GM12878 (cell line): ENCODE data around the gene XIAP. TPM values are rescaled to one million over a fixed set of nuclear protein-coding genes. Genes with fewer than 3 reads are reported as not detected.
A peak's percentile ranks its signal among the peaks of the same experiment; 100 is the strongest.

Experiments used
- FOXK2 ChIP-seq: fragments of 450-650 bp; IDR thresholded peaks from 2 replicates; pipeline ENCODE4 v1.6.1; 2017; ENCODE audit warnings: mild to moderate bottlenecking, moderate library complexity
- KLF5 ChIP-seq: fragments of 450-650 bp; IDR thresholded peaks from 2 replicates; pipeline ENCODE4 v1.6.1; 2014; ENCODE audit warnings: mild to moderate bottlenecking; ENCODE audit not compliant: partially characterized antibody
- LARP7 ChIP-seq: fragments of 450-650 bp; IDR thresholded peaks from 2 replicates; pipeline ENCODE4 v1.6.1; 2017; ENCODE audit warnings: mild to moderate bottlenecking
- RAD21 ChIP-seq: IDR thresholded peaks from 2 replicates; pipeline ENCODE4 v1.6.1; 2011; ENCODE audit warnings: mild to moderate bottlenecking, low read depth, low read length, moderate library complexity; ENCODE audit not compliant: insufficient read depth
- RFX5 ChIP-seq: IDR thresholded peaks from 2 replicates; pipeline ENCODE4 v1.6.1; 2011; ENCODE audit warnings: low read depth, low read length, improper control_type of control experiment
- SREBF1 ChIP-seq: IDR thresholded peaks from 2 replicates; pipeline ENCODE4 v1.6.1; 2012; ENCODE audit warnings: mild to moderate bottlenecking, low read length
- YY1 ChIP-seq: IDR thresholded peaks from 2 replicates; pipeline ENCODE4 v1.6.1; 2011; ENCODE audit warnings: low read depth, mild to moderate bottlenecking, low read length
- ZNF384 ChIP-seq: IDR thresholded peaks from 2 replicates; pipeline ENCODE4 v1.6.1; 2012; ENCODE audit warnings: low read depth, mild to moderate bottlenecking, low read length, improper control_type of control experiment, borderline replicate concordance
- polyA plus RNA-seq, 11 experiments: library from polyadenylated mRNA; depleted of rRNA in 4 of 11; unstranded in 6 of 11; stranded (reverse) in 5 of 11; fragments of >200 nt; fragmentation: Nextera tagmentation in 4 of 11; fragmentation: Illumina TruSeq in 1 of 11; extraction: Ambion mirVana in 4 of 11; extraction: Trizol in 1 of 11; gene quantifications; 1 replicate in 1 of 11; 2 replicates in 10 of 11; pipeline versions ENCODE4 v1.2.1 to v1.2.3, GENCODE V29; 2011 to 2016; ENCODE audit warnings: inconsistent platforms in 2 of 11, missing spikeins in 2 of 11, low read depth in 1 of 11
- total RNA-seq, 4 experiments: library from RNA; depleted of rRNA in 3 of 4; stranded (reverse); fragments of >200 nt in 3 of 4; fragmentation: Illumina TruSeq in 1 of 4; extraction: Trizol in 1 of 4; gene quantifications; 2 replicates each; pipeline versions ENCODE4 v1.2.1 to v1.2.3, GENCODE V29; 2013 to 2021
- TF ChIP-seq, protein P1 (sequence below): fragments of 450-650 bp; IDR thresholded peaks from 2 replicates; pipeline ENCODE4 v1.6.1; 2017; ENCODE audit warnings: mild to moderate bottlenecking
- TF ChIP-seq, protein P2 (sequence below): IDR thresholded peaks from 2 replicates; pipeline ENCODE4 v1.6.1; 2011; ENCODE audit warnings: borderline replicate concordance, low read depth, mild to moderate bottlenecking, moderate library complexity, low read length; ENCODE audit not compliant: insufficient read depth, poor library complexity, severe bottlenecking
- TF ChIP-seq, protein P3 (sequence below): IDR thresholded peaks from 2 replicates; pipeline ENCODE4 v1.6.1; 2012; ENCODE audit warnings: mild to moderate bottlenecking, low read depth, low read length
- TF ChIP-seq, protein P4 (sequence below): fragments of 450-650 bp; formaldehyde crosslinking; IDR thresholded peaks from 2 replicates; pipeline ENCODE4 v1.4.0; 2022; ENCODE audit warnings: mild to moderate bottlenecking, moderate library complexity
- TF ChIP-seq, protein P5 (sequence below): fragments of 450-650 bp; IDR thresholded peaks from 2 replicates; pipeline ENCODE4 v1.6.1; 2017; ENCODE audit warnings: mild to moderate bottlenecking, moderate library complexity

Gene XIAP
- total and polyA plus RNA-seq, 10 of the 15 experiments (the other 5 are each of a cell fraction or from before 2014, with no cell fraction given): 3.3 to 21.1 (median 14.5) TPM

DNA sequence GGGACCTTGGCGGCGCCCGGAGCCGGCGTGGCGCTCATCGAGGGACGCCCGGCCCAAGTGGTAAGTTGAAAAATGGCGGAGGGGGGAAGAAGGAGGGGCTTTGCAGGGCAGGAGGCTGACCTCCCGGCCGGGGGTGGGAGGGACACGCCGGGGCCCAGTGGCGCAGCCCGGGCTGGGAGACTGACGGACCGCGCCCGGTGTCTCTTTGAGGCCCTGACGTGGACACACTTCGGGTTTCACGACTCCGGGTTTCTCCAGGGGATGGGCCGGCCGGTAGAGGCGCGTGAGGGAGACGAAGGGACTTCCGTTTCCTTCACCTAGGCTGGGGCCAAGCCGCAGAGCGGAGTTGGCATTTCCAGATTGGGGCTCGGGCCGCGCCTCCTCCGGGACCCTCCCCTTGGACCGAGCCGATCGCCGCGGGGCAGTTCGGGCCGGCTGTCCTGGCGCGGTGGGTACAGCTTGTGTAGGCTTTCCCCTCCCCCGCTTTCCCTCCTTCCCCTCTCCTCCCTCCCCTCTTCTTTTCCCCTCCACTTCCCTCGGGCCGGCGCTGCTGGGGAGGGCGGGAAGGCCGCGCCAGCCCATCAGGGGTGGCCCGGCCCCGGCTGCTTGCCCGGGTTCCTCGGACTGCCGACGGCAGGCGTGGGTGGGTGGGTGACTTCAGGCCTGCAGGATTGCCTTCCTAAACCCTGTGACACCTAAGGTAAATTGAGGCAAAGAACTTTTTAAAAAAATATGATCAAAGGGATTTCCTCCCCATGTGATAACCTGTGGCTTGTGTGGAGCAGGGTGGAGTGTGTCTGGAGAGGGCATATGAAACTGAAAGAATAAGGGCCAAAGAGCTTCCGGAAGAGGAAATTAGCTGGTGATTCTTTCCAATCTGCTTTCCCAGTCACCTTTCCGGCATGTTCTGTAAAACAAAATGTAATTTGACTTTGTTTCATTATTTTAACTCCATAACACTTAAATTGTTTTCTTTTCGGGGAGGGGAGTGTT is at the start of gene XIAP (continued):
- TF ChIP-seq, protein P1, sequence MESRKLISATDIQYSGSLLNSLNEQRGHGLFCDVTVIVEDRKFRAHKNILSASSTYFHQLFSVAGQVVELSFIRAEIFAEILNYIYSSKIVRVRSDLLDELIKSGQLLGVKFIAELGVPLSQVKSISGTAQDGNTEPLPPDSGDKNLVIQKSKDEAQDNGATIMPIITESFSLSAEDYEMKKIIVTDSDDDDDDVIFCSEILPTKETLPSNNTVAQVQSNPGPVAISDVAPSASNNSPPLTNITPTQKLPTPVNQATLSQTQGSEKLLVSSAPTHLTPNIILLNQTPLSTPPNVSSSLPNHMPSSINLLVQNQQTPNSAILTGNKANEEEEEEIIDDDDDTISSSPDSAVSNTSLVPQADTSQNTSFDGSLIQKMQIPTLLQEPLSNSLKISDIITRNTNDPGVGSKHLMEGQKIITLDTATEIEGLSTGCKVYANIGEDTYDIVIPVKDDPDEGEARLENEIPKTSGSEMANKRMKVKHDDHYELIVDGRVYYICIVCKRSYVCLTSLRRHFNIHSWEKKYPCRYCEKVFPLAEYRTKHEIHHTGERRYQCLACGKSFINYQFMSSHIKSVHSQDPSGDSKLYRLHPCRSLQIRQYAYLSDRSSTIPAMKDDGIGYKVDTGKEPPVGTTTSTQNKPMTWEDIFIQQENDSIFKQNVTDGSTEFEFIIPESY: no peak
- TF ChIP-seq RFX5 (no peak), SREBF1 (no peak), LARP7 (peak; percentile 19; the same call in 1 of the 2 replicates), KLF5 (no peak), RAD21 (no peak), ZNF384 (no peak), YY1 (peak; percentile 91), FOXK2 (no peak)
- TF ChIP-seq, protein P2, sequence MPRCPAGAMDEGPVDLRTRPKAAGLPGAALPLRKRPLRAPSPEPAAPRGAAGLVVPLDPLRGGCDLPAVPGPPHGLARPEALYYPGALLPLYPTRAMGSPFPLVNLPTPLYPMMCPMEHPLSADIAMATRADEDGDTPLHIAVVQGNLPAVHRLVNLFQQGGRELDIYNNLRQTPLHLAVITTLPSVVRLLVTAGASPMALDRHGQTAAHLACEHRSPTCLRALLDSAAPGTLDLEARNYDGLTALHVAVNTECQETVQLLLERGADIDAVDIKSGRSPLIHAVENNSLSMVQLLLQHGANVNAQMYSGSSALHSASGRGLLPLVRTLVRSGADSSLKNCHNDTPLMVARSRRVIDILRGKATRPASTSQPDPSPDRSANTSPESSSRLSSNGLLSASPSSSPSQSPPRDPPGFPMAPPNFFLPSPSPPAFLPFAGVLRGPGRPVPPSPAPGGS: no peak
- TF ChIP-seq, protein P3, sequence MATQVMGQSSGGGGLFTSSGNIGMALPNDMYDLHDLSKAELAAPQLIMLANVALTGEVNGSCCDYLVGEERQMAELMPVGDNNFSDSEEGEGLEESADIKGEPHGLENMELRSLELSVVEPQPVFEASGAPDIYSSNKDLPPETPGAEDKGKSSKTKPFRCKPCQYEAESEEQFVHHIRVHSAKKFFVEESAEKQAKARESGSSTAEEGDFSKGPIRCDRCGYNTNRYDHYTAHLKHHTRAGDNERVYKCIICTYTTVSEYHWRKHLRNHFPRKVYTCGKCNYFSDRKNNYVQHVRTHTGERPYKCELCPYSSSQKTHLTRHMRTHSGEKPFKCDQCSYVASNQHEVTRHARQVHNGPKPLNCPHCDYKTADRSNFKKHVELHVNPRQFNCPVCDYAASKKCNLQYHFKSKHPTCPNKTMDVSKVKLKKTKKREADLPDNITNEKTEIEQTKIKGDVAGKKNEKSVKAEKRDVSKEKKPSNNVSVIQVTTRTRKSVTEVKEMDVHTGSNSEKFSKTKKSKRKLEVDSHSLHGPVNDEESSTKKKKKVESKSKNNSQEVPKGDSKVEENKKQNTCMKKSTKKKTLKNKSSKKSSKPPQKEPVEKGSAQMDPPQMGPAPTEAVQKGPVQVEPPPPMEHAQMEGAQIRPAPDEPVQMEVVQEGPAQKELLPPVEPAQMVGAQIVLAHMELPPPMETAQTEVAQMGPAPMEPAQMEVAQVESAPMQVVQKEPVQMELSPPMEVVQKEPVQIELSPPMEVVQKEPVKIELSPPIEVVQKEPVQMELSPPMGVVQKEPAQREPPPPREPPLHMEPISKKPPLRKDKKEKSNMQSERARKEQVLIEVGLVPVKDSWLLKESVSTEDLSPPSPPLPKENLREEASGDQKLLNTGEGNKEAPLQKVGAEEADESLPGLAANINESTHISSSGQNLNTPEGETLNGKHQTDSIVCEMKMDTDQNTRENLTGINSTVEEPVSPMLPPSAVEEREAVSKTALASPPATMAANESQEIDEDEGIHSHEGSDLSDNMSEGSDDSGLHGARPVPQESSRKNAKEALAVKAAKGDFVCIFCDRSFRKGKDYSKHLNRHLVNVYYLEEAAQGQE: no peak
- TF ChIP-seq, protein P4, sequence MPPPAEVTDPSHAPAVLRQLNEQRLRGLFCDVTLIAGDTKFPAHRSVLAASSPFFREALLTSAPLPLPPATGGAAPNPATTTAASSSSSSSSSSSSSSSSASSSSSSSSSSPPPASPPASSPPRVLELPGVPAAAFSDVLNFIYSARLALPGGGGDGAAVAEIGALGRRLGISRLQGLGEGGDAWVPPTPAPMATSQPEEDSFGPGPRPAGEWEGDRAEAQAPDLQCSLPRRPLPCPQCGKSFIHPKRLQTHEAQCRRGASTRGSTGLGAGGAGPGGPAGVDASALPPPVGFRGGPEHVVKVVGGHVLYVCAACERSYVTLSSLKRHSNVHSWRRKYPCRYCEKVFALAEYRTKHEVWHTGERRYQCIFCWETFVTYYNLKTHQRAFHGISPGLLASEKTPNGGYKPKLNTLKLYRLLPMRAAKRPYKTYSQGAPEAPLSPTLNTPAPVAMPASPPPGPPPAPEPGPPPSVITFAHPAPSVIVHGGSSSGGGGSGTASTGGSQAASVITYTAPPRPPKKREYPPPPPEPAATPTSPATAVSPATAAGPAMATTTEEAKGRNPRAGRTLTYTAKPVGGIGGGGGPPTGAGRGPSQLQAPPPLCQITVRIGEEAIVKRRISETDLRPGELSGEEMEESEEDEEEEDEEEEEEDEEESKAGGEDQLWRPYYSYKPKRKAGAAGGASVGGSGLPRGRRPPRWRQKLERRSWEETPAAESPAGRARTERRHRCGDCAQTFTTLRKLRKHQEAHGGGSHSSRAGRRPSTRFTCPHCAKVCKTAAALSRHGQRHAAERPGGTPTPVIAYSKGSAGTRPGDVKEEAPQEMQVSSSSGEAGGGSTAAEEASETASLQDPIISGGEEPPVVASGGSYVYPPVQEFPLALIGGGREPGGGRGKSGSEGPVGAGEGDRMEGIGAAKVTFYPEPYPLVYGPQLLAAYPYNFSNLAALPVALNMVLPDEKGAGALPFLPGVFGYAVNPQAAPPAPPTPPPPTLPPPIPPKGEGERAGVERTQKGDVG (CRISPR knock-in tag): no peak
- TF ChIP-seq, protein P5, sequence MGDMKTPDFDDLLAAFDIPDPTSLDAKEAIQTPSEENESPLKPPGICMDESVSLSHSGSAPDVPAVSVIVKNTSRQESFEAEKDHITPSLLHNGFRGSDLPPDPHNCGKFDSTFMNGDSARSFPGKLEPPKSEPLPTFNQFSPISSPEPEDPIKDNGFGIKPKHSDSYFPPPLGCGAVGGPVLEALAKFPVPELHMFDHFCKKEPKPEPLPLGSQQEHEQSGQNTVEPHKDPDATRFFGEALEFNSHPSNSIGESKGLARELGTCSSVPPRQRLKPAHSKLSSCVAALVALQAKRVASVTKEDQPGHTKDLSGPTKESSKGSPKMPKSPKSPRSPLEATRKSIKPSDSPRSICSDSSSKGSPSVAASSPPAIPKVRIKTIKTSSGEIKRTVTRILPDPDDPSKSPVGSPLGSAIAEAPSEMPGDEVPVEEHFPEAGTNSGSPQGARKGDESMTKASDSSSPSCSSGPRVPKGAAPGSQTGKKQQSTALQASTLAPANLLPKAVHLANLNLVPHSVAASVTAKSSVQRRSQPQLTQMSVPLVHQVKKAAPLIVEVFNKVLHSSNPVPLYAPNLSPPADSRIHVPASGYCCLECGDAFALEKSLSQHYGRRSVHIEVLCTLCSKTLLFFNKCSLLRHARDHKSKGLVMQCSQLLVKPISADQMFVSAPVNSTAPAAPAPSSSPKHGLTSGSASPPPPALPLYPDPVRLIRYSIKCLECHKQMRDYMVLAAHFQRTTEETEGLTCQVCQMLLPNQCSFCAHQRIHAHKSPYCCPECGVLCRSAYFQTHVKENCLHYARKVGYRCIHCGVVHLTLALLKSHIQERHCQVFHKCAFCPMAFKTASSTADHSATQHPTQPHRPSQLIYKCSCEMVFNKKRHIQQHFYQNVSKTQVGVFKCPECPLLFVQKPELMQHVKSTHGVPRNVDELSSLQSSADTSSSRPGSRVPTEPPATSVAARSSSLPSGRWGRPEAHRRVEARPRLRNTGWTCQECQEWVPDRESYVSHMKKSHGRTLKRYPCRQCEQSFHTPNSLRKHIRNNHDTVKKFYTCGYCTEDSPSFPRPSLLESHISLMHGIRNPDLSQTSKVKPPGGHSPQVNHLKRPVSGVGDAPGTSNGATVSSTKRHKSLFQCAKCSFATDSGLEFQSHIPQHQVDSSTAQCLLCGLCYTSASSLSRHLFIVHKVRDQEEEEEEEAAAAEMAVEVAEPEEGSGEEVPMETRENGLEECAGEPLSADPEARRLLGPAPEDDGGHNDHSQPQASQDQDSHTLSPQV: no peak
